RCC 7860 (cell line): ENCODE data around the gene ABCC4.

Source experiments
- DNase-seq: peaks from one replicate; pipeline ENCODE4 v3.0.0-alpha.2; 2015; ENCODE audit warnings: low spot score
- FAIRE-seq: peaks from 2 replicates; lab custom pipeline; 2012; peaks lifted over from hg19 to GRCh38; lab: Jason Lieb, UNC

Gene ABCC4

GRCh38 chr13:95128045-95128643 is 173.1 kb downstream of the ABCC4 start:
- peak; percentile 32 for FAIRE-seq
- DNase-seq = peak; percentile 4

GRCh38 chr13:95124959-95125358 is 176.3 kb downstream of the ABCC4 start:
- DNase-seq (no peak), FAIRE-seq (no peak)

DNA sequence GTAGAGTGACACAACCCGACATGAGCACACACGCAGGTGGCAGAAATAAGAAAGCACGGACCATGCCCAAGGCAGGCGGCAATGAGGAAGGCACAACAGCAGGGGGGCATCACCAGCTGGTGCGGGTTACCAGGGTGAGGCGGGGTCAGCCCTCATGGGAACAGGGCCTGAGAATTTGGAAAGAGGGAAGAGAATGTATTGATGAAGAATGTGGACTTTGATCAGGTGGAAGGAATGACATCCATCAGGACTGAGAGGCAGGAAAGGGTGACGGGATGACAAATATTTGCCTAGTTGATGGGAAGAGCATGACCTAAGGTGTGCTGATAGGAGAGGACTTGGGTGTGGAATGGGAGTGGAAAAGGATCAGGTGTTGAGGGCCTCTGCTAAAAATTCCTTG is 177.5 kb downstream of the ABCC4 start:
- DNase-seq (no peak), FAIRE-seq (no peak)

DNA sequence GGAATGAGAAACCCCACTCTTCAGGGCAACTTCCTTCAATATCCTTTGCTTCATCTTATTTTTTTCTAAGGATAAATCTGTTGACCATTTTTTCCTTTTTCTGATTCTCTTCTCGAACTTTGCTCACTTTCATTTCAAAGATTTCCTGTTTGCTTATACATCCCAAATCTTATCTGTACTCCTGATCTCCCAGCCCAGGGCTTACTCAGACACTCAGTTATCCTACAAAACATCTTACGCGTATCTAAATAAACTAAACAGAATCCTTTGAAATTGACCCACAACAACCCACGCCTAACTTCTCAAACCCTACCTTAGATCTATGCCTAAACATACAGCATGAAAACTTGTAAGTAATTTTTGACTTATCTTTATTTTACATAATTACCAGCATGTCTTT is 179.2 kb downstream of the ABCC4 start:
- FAIRE-seq (no peak), DNase-seq (no peak)

GRCh38 chr13:95121516-95121915 is 179.7 kb downstream of the ABCC4 start:
- FAIRE-seq = no peak

GRCh38 chr13:95120650-95121049 is 180.6 kb downstream of the ABCC4 start:
- DNase-seq = no peak
- no peak for FAIRE-seq

More at GRCh38 chr13:95121516-95121915, 179.7 kb downstream of the ABCC4 start:
- no peak for DNase-seq

DNA sequence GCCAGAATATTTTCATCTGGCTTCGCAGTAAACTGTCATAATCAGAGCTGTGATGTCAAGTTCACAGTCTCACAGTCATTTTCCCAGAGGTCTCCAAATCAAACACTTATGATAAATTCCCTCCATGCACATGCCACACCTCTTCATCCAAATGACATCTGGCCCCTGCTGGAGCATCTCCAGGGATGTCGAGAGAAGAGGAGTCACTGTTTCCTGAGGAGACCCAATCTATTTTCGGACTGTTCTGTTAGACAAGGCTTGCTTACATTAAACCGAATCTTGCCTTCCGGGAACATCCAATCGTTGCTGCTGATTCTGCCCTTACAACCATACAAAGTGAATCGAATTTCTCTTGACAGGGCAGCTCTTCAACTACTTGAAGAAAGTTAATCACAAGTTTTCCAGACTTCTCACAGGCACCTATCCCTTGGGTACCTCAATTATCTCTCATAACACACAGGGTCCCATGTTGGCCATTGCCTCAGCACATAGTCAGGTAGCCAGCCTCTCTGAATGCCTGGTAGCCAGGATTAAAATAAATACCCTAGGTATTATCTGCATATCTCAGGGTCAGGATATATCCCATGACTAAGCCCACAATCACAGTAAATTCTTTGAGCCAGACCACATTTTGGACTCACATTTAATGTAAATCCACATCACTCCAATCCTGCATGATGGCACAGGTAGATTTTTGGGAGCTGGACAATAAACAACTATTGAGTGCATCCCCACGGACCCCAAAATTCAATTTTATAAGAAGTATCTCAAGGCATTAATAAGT is 182.5 kb downstream of the ABCC4 start:
- DNase-seq = no peak
- FAIRE-seq = no peak

DNA sequence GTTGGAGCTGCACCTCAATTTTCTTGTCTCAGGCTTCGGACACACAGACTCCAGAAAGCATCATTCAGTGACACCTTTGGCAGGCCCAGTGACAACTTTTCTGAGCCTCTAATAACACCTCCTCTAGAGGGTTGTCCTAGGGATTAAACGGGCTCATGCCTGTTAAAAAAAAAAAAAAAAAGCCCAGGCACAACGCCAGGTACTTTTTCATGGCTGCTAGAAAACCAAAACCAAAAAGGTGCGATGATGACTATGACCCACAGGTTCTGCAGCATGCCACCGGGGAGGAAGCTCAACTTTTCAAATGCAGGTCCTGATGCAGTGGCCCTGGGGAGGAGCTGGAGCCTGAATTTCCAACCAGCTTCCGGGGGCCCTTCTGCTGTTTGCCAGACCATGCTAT is 184.2 kb downstream of the ABCC4 start:
- FAIRE-seq (no peak), DNase-seq (no peak)

DNA sequence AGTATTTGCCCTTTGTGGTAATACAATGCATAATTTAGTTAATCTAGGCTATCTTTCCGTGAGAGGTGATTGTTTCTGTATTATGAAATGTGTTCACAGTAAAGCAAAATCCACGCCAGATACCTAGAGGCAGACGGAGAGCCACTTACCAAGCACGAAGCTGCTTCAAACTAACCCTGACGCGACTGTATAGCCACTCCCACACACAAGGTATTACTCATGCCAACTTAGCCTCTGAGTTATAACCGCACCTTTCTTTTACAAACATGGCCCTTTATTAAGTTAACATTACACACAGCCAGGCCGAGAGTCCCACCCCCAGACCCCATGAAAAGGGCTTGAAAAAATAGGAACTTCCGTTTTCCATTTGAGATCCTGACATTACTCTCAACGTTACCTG is 185.7 kb downstream of the ABCC4 start:
- DNase-seq (no peak), FAIRE-seq (no peak)

DNA sequence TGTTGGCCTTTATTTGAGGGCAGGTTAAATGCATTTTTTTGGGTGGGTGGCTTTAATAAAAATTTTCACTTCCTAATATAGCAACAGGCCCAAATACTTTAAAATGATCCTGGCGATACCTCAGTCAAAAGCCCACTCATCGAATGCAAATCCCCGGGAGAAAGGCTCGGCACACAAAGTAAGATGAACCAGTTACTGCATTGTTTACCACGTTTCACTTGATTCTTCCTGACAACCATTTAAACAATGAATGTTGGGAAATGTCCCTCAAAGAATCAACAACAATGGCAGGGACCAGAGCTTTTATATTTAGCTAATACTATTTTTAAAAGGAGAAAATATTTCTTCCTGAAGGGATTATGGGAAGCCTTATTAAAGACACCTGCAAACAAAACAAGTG is 187.7 kb downstream of the ABCC4 start:
- DNase-seq (no peak), FAIRE-seq (no peak)

- DNase-seq (no peak), FAIRE-seq (no peak)
These were observed 188.4 kb downstream of the ABCC4 start for GRCh38 chr13:95112883-95113282.

DNA sequence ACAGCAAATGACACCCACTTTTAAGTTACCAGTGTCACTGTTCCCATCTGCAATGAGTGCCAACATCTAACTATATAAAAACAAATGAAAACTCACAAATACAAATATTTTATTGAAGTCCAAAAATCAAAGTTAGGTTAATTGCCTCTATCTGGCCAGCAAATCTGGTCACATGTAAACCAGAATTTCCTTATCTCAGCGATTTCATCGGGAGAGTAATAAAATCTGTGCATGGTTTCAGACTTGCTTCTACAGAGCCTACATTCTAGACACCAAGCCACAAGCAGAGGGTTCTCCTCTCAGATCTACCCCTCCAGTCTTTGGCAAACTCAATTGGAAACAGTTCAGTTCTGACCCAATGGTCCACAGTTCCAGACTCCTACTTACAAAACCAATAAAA is 189.6 kb downstream of the ABCC4 start:
- no peak for FAIRE-seq
- no peak for DNase-seq

GRCh38 chr13:95106562-95106961 is 194.7 kb downstream of the ABCC4 start:
- FAIRE-seq (no peak), DNase-seq (no peak)

DNA sequence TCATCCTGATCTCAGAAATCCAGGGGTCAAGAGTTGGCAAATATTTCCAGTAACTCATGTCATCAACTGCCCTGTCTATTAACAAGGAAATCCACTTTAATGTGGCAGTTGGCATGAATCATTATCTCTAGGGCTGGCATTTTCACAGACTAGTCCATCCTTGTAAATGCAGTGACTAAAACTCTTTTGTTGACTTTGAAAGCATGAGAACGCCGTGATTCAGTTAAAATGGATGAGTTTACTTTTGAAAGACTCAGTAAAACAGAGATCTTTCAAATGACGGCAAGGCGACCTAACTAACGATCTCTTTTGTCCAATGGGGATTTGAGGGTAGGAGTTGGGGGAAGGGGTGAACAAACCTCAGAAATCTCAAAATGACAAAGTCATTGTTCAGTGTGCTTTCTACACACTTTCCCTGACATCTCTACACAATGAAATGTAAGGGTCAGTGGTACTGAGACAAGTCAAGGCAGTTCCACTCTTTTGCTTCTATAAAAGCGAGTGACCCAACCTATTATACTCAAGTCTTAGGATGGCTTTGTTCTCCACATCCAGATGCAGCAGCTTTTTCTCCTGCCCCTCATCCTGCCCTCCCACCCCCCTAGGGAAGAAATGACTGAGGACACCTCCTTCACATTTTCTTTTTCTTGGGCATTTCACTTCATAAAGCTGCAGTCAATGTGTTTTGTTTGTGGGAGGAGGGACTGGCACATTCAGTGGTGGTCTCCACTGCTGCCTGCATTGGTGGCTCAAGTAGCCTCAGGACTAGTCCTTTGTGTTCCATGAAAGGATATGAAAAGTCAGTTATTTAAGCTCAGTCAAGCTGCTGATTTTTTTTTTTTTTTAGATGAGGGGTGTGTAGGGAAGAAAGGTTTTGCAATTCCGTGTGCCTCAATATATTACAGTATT is 200.5 kb downstream of the ABCC4 start:
- peak; percentile 95 for DNase-seq
- peak; percentile 97 for FAIRE-seq

DNA sequence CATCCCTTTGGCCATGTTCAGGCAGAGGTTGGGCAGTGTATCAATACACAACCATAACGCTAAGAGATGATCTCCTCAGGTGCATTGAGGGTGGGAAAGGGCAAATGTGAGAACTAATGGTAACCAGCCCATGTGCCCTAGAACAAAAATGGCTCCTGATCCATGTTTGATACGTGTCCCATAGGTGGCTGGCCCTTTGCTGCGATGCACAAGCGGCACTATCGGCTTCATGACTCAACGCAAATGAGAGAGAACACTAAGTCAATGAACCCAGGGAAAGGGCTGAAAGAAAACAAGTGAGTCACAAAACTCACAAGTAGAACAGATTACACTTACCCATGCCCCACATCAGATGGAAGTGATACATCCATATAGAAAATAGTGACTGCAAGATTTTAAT is 201.7 kb downstream of the ABCC4 start:
- FAIRE-seq = peak; percentile 88

GRCh38 chr13:95098916-95099315 is 202.3 kb downstream of the ABCC4 start:
- no peak for FAIRE-seq
- DNase-seq = no peak

More for the DNA sequence above, 201.7 kb downstream of the ABCC4 start:
- peak; percentile 90 for DNase-seq

DNA sequence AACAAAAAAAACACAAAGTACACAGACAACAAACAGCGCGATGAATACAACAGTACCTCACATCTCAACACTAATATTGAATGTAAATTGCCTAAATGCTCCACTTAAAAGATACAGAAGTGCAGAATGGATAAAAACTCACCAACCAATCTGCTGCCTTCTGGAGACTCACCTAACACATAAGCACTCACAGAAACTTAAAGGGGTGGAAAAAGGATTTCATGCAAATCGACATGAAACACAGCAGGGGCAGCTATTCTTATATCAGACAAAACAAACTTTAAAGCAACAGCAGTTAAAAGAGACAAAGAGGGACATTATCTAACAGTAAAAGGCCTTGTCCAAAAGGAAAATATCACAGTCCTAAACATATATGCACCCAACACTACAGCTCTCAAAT is 209.5 kb downstream of the ABCC4 start:
- no peak for DNase-seq
- no peak for FAIRE-seq

DNA sequence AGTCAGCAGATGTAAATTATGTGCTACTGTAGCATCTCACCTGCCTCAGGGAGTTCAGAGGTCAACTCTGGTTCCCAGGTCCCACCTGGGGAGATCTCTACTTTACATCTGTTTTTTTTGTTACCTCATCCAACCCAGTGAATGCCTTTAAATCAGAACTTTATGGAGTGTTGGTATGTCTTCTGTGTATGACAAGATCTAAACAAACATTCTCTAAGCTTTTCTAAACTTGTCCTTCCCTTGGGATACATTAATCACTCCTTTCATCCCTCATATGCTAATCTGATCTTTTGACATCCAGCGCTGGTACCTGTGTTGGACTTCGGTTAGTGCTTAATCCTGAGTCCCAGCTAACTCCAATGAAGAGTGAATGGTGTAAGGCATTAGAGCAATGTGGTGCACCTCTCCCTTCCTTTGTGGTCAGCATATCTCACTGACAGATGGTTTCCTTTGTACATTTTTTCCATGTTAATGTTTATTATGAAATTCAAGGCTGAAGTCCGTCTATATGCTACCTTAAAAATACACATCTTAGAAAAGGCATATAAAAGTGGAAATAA is 213.4 kb downstream of the ABCC4 start:
- DNase-seq (peak; percentile 24), FAIRE-seq (peak; percentile 30)

- FAIRE-seq = no peak
- DNase-seq = no peak
These were observed 214.5 kb downstream of the ABCC4 start for GRCh38 chr13:95086761-95087160.

GRCh38 chr13:95083758-95084157 is 217.5 kb downstream of the ABCC4 start:
- DNase-seq = peak; percentile 85

DNA sequence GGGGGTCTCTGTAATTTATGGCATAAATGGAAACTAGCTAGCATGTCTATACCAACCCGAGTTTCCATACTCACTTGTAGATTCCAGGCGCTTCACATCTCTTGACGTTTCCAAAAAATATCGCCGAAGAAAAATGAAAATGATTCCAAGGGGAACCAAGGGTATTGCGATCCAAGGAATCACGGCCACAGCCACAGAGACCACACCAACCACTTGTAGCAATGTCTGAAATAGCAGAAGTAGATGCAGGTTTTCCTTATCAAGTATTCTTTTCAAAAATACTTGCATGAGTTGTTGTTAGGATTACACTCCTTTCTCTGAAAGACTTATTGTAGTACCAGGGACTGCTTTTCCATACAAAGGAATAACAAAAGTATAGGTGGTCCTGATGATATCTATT is 218.2 kb downstream of the ABCC4 start:
- FAIRE-seq = no peak
- DNase-seq = no peak

More at GRCh38 chr13:95083758-95084157, 217.5 kb downstream of the ABCC4 start:
- FAIRE-seq = peak; percentile 83
